T-helper 17 cell (primary cell): Measurements from ENCODE around the gene GAL3ST1. TPM values are rescaled to one million over a fixed set of nuclear protein-coding genes. Genes with fewer than 3 reads are reported as not detected.
A peak's percentile ranks its signal among the peaks of the same experiment; 100 is the strongest.

Source experiments
- ATAC-seq: fragments of 150-1000 bp; cut with Tn5 transposase; 2 replicates; pipeline ENCODE4 v1.10.0; 2021; ENCODE audit warnings: mild to moderate bottlenecking, moderate library complexity
- DNase-seq, 3 donors: peaks; one replicate each; pipeline versions ENCODE4 v3.0.0 to v3.0.0-alpha.2; 2020 to 2021
- H3K9me3 ChIP-seq: one replicate; pipeline ENCODE4 v1.7.0; 2013; ENCODE audit warnings: low read length, mild to moderate bottlenecking; ENCODE audit not compliant: control insufficient read depth, poor library complexity, severe bottlenecking
- H3K27ac Mint-ChIP-seq: one replicate; pipeline ENCODE4 v1.8.0; 2022; ENCODE audit warnings: mild to moderate bottlenecking, moderate library complexity, mixed read lengths
- H3K27me3 Mint-ChIP-seq: one replicate; pipeline ENCODE4 v1.8.0; 2022; ENCODE audit warnings: mixed read lengths
- H3K36me3 Mint-ChIP-seq: one replicate; pipeline ENCODE4 v1.8.0; 2022; ENCODE audit warnings: low read depth, mixed read lengths
- H3K4me1 Mint-ChIP-seq: one replicate; pipeline ENCODE4 v1.8.0; 2022; ENCODE audit warnings: mild to moderate bottlenecking, mixed read lengths
- H3K4me3 Mint-ChIP-seq: one replicate; pipeline ENCODE4 v1.8.0; 2022; ENCODE audit warnings: mild to moderate bottlenecking, moderate library complexity, mixed read lengths
- total RNA-seq, 4 donors: library from RNA in 2 of 4; stranded (reverse) in 2 of 4; gene quantifications; one replicate each; pipeline ENCODE4 v1.2.3 and lab custom pipeline; 2022 to 2026

The GAL3ST1 gene
- total RNA-seq, 2 donors from 2014 or later = not detected

GRCh38 chr22:30586414-30586813, 11.9 kb upstream of the GAL3ST1 start:
- no peak for DNase-seq
- peaks cover 10% of the 10 kb centered on the region for H3K4me1 Mint-ChIP-seq
- no peaks in the 10 kb centered on the region for H3K36me3 Mint-ChIP-seq
- H3K27ac Mint-ChIP-seq = no peak overlapping the region
- ATAC-seq = no peak
- H3K4me3 Mint-ChIP-seq = no peak overlapping the region
- H3K9me3 ChIP-seq = no peaks in the 10 kb centered on the region
- no peaks in the 10 kb centered on the region for H3K27me3 Mint-ChIP-seq

- H3K4me1 Mint-ChIP-seq = no peaks in the 10 kb centered on the region
- no peaks in the 10 kb centered on the region for H3K27me3 Mint-ChIP-seq
- H3K27ac Mint-ChIP-seq = no peak overlapping the region
- H3K9me3 ChIP-seq = no peaks in the 10 kb centered on the region
- H3K4me3 Mint-ChIP-seq = no peak overlapping the region
- H3K36me3 Mint-ChIP-seq = peaks cover 2% of the 10 kb centered on the region
- DNase-seq (no peak), ATAC-seq (no peak)
Measured at GRCh38 chr22:30584441-30584840, 10.0 kb upstream of the GAL3ST1 start.

GRCh38 chr22:30582788-30583545, 8.5 kb upstream of the GAL3ST1 start:
- Mint-ChIP-seq H3K36me3 (peaks cover 10% of the 10 kb centered on the region), H3K27ac (no peak overlapping the region), H3K4me3 (no peak overlapping the region), H3K27me3 (no peaks in the 10 kb centered on the region), H3K4me1 (peaks cover 5% of the 10 kb centered on the region)
- H3K9me3 ChIP-seq = no peaks in the 10 kb centered on the region
- ATAC-seq = no peak
- no peak for DNase-seq

- H3K4me1 Mint-ChIP-seq = peaks cover 5% of the 10 kb centered on the region
- H3K36me3 Mint-ChIP-seq = peaks cover 10% of the 10 kb centered on the region
- no peak for DNase-seq
- H3K4me3 Mint-ChIP-seq = no peak overlapping the region
- no peak for ATAC-seq
- H3K27ac Mint-ChIP-seq = no peak overlapping the region
- no peaks in the 10 kb centered on the region for H3K9me3 ChIP-seq
- H3K27me3 Mint-ChIP-seq = no peaks in the 10 kb centered on the region
Measured at GRCh38 chr22:30582051-30582450, 7.6 kb upstream of the GAL3ST1 start.

- H3K27ac Mint-ChIP-seq = no peak overlapping the region
- DNase-seq = no peak
- no peaks in the 10 kb centered on the region for H3K27me3 Mint-ChIP-seq
- H3K36me3 Mint-ChIP-seq = peaks cover 10% of the 10 kb centered on the region
- ATAC-seq = no peak
- no peaks in the 10 kb centered on the region for H3K9me3 ChIP-seq
- H3K4me3 Mint-ChIP-seq = peak overlapping the region; percentile 25
- peaks cover 9% of the 10 kb centered on the region for H3K4me1 Mint-ChIP-seq
Measured at GRCh38 chr22:30580896-30581295, 6.4 kb upstream of the GAL3ST1 start.

- H3K27me3 Mint-ChIP-seq = no peaks in the 10 kb centered on the region
- H3K27ac Mint-ChIP-seq = no peak overlapping the region
- DNase-seq = no peak
- H3K36me3 Mint-ChIP-seq = peaks cover 10% of the 10 kb centered on the region
- peaks cover 9% of the 10 kb centered on the region for H3K4me1 Mint-ChIP-seq
- H3K9me3 ChIP-seq = no peaks in the 10 kb centered on the region
- H3K4me3 Mint-ChIP-seq = no peak overlapping the region
- no peak for ATAC-seq
Measured at GRCh38 chr22:30578481-30578880, 4.0 kb upstream of the GAL3ST1 start.

- no peaks in the 10 kb centered on the region for H3K9me3 ChIP-seq
- peaks cover 9% of the 10 kb centered on the region for H3K4me1 Mint-ChIP-seq
- H3K27ac Mint-ChIP-seq = no peak overlapping the region
- no peaks in the 10 kb centered on the region for H3K27me3 Mint-ChIP-seq
- no peak overlapping the region for H3K4me3 Mint-ChIP-seq
- peaks cover 10% of the 10 kb centered on the region for H3K36me3 Mint-ChIP-seq
- no peak for DNase-seq
- ATAC-seq = peak; percentile 21
Measured at GRCh38 chr22:30575859-30576258, 1.4 kb upstream of the GAL3ST1 start.

- ATAC-seq = no peak
- H3K36me3 Mint-ChIP-seq = peaks cover 10% of the 10 kb centered on the region
- H3K4me3 Mint-ChIP-seq = no peak overlapping the region
Measured at GRCh38 chr22:30574997-30575671, 669 bp upstream of the GAL3ST1 start.

GRCh38 chr22:30573594-30574094, 821 bp downstream of the GAL3ST1 start:
- no peak overlapping the region for H3K4me3 Mint-ChIP-seq
- ATAC-seq (no peak), DNase-seq (no peak)
- no peaks in the 10 kb centered on the region for H3K27me3 Mint-ChIP-seq
- H3K36me3 Mint-ChIP-seq = peaks cover 3% of the 10 kb centered on the region
- peaks cover 3% of the 10 kb centered on the region for H3K4me1 Mint-ChIP-seq
- H3K9me3 ChIP-seq = no peaks in the 10 kb centered on the region
- H3K27ac Mint-ChIP-seq = no peak overlapping the region

More at GRCh38 chr22:30574997-30575671, 669 bp upstream of the GAL3ST1 start:
- H3K27ac Mint-ChIP-seq = no peak overlapping the region
- no peak for DNase-seq
- peaks cover 9% of the 10 kb centered on the region for H3K4me1 Mint-ChIP-seq
- no peaks in the 10 kb centered on the region for H3K9me3 ChIP-seq
- no peaks in the 10 kb centered on the region for H3K27me3 Mint-ChIP-seq

GRCh38 chr22:30572840-30573593, 1.4 kb downstream of the GAL3ST1 start:
- H3K27ac Mint-ChIP-seq = no peak overlapping the region
- H3K4me1 Mint-ChIP-seq = peaks cover 3% of the 10 kb centered on the region
- H3K4me3 Mint-ChIP-seq = no peak overlapping the region
- ATAC-seq = no peak
- no peaks in the 10 kb centered on the region for H3K9me3 ChIP-seq
- DNase-seq = no peak
- peaks cover 3% of the 10 kb centered on the region for H3K36me3 Mint-ChIP-seq
- H3K27me3 Mint-ChIP-seq = peaks cover 6% of the 10 kb centered on the region

GRCh38 chr22:30572210-30572609, 2.3 kb downstream of the GAL3ST1 start:
- H3K27me3 Mint-ChIP-seq = peaks cover 14% of the 10 kb centered on the region
- ATAC-seq (no peak), DNase-seq (no peak)
- H3K36me3 Mint-ChIP-seq = peaks cover 3% of the 10 kb centered on the region
- no peaks in the 10 kb centered on the region for H3K9me3 ChIP-seq
- peaks cover 3% of the 10 kb centered on the region for H3K4me1 Mint-ChIP-seq
- no peak overlapping the region for H3K27ac Mint-ChIP-seq
- H3K4me3 Mint-ChIP-seq = no peak overlapping the region

- H3K27me3 Mint-ChIP-seq = peaks cover 14% of the 10 kb centered on the region
- ATAC-seq (no peak), DNase-seq (no peak)
- peaks cover 3% of the 10 kb centered on the region for H3K36me3 Mint-ChIP-seq
- no peaks in the 10 kb centered on the region for H3K4me1 Mint-ChIP-seq
- H3K27ac Mint-ChIP-seq = peak overlapping the region; percentile 69
- no peak overlapping the region for H3K4me3 Mint-ChIP-seq
- no peaks in the 10 kb centered on the region for H3K9me3 ChIP-seq
Measured at GRCh38 chr22:30569674-30570202, 4.7 kb downstream of the GAL3ST1 start.
